PC-3 (cell line): ENCODE measurements around the gene CNIH1.

ENCODE experiments used
- CTCF ChIP-seq: fragments of 300-600 bp; sonication (generic); conservative IDR thresholded peaks from 2 replicates; pipeline ENCODE4 v1.5.1; 2017; ENCODE audit warnings: antibody characterized with exemption, low read depth, mild to moderate bottlenecking, low read length
- EZH2 ChIP-seq: fragments of 300-600 bp; sonication (generic); IDR thresholded peaks from one replicate; pipeline ENCODE4 v1.6.1; 2017; ENCODE audit warnings: antibody characterized with exemption, mild to moderate bottlenecking, low read length; ENCODE audit not compliant: unreplicated experiment
- EZH2phosphoT487 ChIP-seq: fragments of 300-600 bp; sonication (generic); IDR thresholded peaks from 2 replicates; pipeline ENCODE4 v1.6.1; 2018; ENCODE audit warnings: mild to moderate bottlenecking, antibody characterized with exemption, low read length, borderline replicate concordance

- TF ChIP-seq CTCF: no peak
- TF ChIP-seq EZH2: no peak
- TF ChIP-seq EZH2phosphoT487: no peak
Observed at GRCh38 chr14:54462048-54462447, 20.9 kb upstream of the CNIH1 start.
